HEK293 (cell line): ENCODE data around the gene MGAT4B.

ENCODE experiments used
- CTCF ChIA-PET: fragments of 350-600 bp; formaldehyde crosslinking; extraction: SDS; loops from one replicate; lab custom pipeline; 2021; ENCODE audit warnings: antibody characterized with exemption; lab: Yijun Ruan, JAX
- POLR2A ChIA-PET: fragments of 300-600 bp; formaldehyde crosslinking; extraction: SDS; loops from one replicate; lab custom pipeline; 2020; ENCODE audit warnings: antibody characterized with exemption, inconsistent platforms; lab: Yijun Ruan, JAX
- H3K27ac ChIP-seq: fragments of 200-500 bp; sonication (Bioruptor generic); 2 replicates; pipeline ENCODE4 v1.5.1; 2014; ENCODE audit warnings: low read depth, low read length, control low read depth, inconsistent platforms; ENCODE audit errors: extremely low read depth
- H3K36me3 ChIP-seq, 2 experiments: fragments of 200-500 bp in 1 of 2; sonication (Bioruptor generic) in 1 of 2; 1 replicate in 1 of 2; 2 replicates in 1 of 2; pipeline ENCODE4 v1.5.1; 2014 to 2017; ENCODE audit warnings: inconsistent platforms in 2 of 2, low read length in 2 of 2; ENCODE audit not compliant: control insufficient read depth in 2 of 2, insufficient read depth in 1 of 2
- H3K4me1 ChIP-seq: fragments of 200-500 bp; sonication (Bioruptor generic); 2 replicates; pipeline ENCODE4 v1.5.1; 2014; ENCODE audit warnings: mild to moderate bottlenecking, low read length, inconsistent platforms; ENCODE audit not compliant: control insufficient read depth, insufficient read depth
- H3K4me3 ChIP-seq: 2 replicates; pipeline ENCODE4 v1.5.1; 2011; ENCODE audit warnings: low read depth, mild to moderate bottlenecking, control low read depth, low read length, moderate library complexity
- H3K9me3 ChIP-seq: fragments of 200-500 bp; sonication (Bioruptor generic); 2 replicates; pipeline ENCODE4 v1.5.1; 2014; ENCODE audit warnings: low read depth, low read length, inconsistent platforms; ENCODE audit not compliant: control insufficient read depth, insufficient read depth
- BCL11B ChIP-seq: fragments of 450-650 bp; formaldehyde crosslinking; IDR thresholded peaks from 2 replicates; pipeline ENCODE4 v1.5.1; 2016; ENCODE audit warnings: low read depth, missing biosample characterization, missing genetic modification characterization
- GLIS2 ChIP-seq: fragments of 450-650 bp; formaldehyde crosslinking; IDR thresholded peaks from 2 replicates; pipeline ENCODE4 v1.5.1; 2016; ENCODE audit warnings: missing biosample characterization, missing genetic modification characterization
- KLF8 ChIP-seq: fragments of 450-650 bp; formaldehyde crosslinking; IDR thresholded peaks from 2 replicates; pipeline ENCODE4 v1.5.1; 2016; ENCODE audit warnings: missing biosample characterization, missing genetic modification characterization
- PRDM1 ChIP-seq: fragments of 450-650 bp; formaldehyde crosslinking; IDR thresholded peaks from 2 replicates; pipeline ENCODE4; 2016; ENCODE audit warnings: missing biosample characterization, missing genetic modification characterization
- SP7 ChIP-seq: fragments of 450-650 bp; formaldehyde crosslinking; IDR thresholded peaks from 2 replicates; pipeline ENCODE4 v1.5.1; 2016; ENCODE audit warnings: missing biosample characterization, missing genetic modification characterization
- ZFHX2 ChIP-seq: fragments of 450-650 bp; formaldehyde crosslinking; conservative IDR thresholded peaks from 2 replicates; pipeline ENCODE4 v1.5.1; 2016; ENCODE audit warnings: missing biosample characterization, missing genetic modification characterization
- ZNF114 ChIP-seq: fragments of 450-650 bp; formaldehyde crosslinking; IDR thresholded peaks from 2 replicates; pipeline ENCODE4 v1.5.0; 2017; ENCODE audit warnings: missing biosample characterization, missing genetic modification characterization
- ZNF175 ChIP-seq: fragments of 450-650 bp; formaldehyde crosslinking; IDR thresholded peaks from 2 replicates; pipeline ENCODE4 v1.5.1; 2016; ENCODE audit warnings: missing biosample characterization, missing genetic modification characterization
- ZNF24 ChIP-seq: fragments of 450-650 bp; formaldehyde crosslinking; IDR thresholded peaks from 2 replicates; pipeline ENCODE4 v1.5.1; 2016; ENCODE audit warnings: missing biosample characterization, missing genetic modification characterization
- ZNF324 ChIP-seq: fragments of 450-650 bp; formaldehyde crosslinking; IDR thresholded peaks from 2 replicates; pipeline ENCODE4 v1.5.1; 2016; ENCODE audit warnings: missing biosample characterization, missing genetic modification characterization
- ZNF335 ChIP-seq: fragments of 450-650 bp; formaldehyde crosslinking; conservative IDR thresholded peaks from 2 replicates; pipeline ENCODE4 v1.5.1; 2016; ENCODE audit warnings: missing biosample characterization, missing genetic modification characterization
- ZNF423 ChIP-seq: fragments of 450-650 bp; formaldehyde crosslinking; IDR thresholded peaks from 2 replicates; pipeline ENCODE4 v1.5.1; 2016; ENCODE audit warnings: missing biosample characterization, missing genetic modification characterization
- ZNF48 ChIP-seq: fragments of 450-650 bp; formaldehyde crosslinking; IDR thresholded peaks from 2 replicates; pipeline ENCODE4 v1.5.1; 2016; ENCODE audit warnings: missing biosample characterization, missing genetic modification characterization
- ZNF529 ChIP-seq: fragments of 450-650 bp; formaldehyde crosslinking; IDR thresholded peaks from 2 replicates; pipeline ENCODE4 v1.5.1; 2017; ENCODE audit warnings: missing genetic modification characterization, missing biosample characterization; ENCODE audit not compliant: insufficient replicate concordance
- ZNF629 ChIP-seq: fragments of 450-650 bp; formaldehyde crosslinking; IDR thresholded peaks from 2 replicates; pipeline ENCODE4 v1.5.1; 2017; ENCODE audit warnings: missing biosample characterization, missing genetic modification characterization
- ZNF701 ChIP-seq: fragments of 450-650 bp; formaldehyde crosslinking; IDR thresholded peaks from 2 replicates; pipeline ENCODE4 v1.5.1; 2016; ENCODE audit warnings: missing biosample characterization, missing genetic modification characterization
- ZNF707 ChIP-seq: fragments of 450-650 bp; formaldehyde crosslinking; IDR thresholded peaks from 2 replicates; pipeline ENCODE4 v1.5.1; 2016; ENCODE audit warnings: missing biosample characterization, missing genetic modification characterization
- ZNF777 ChIP-seq: fragments of 450-650 bp; formaldehyde crosslinking; IDR thresholded peaks from 2 replicates; pipeline ENCODE4 v1.5.1; 2017; ENCODE audit warnings: missing biosample characterization, missing genetic modification characterization, borderline replicate concordance
- ZNF791 ChIP-seq: fragments of 450-650 bp; formaldehyde crosslinking; IDR thresholded peaks from 2 replicates; pipeline ENCODE4 v1.5.1; 2016; ENCODE audit warnings: missing biosample characterization, missing genetic modification characterization
- TF ChIP-seq, protein P1 (sequence below): fragments of 450-650 bp; formaldehyde crosslinking; optimal IDR thresholded peaks from 2 replicates; pipeline ENCODE3; 2016; ENCODE audit warnings: missing biosample characterization, mild to moderate bottlenecking, missing genetic modification characterization
- TF ChIP-seq, protein P2 (sequence below): fragments of 450-650 bp; formaldehyde crosslinking; IDR thresholded peaks from 2 replicates; pipeline ENCODE4 v1.5.1; 2017; ENCODE audit warnings: missing biosample characterization, missing genetic modification characterization
- TF ChIP-seq, protein P3 (sequence below): fragments of 450-650 bp; formaldehyde crosslinking; IDR thresholded peaks from 2 replicates; pipeline ENCODE4 v1.5.1; 2016; ENCODE audit warnings: missing biosample characterization, missing genetic modification characterization
- TF ChIP-seq, protein P4 (sequence below): fragments of 450-650 bp; formaldehyde crosslinking; IDR thresholded peaks from 2 replicates; pipeline ENCODE4 v1.5.1; 2016; ENCODE audit warnings: missing biosample characterization, missing genetic modification characterization, borderline replicate concordance
- TF ChIP-seq, protein P5 (sequence below): fragments of 450-650 bp; formaldehyde crosslinking; IDR thresholded peaks from 2 replicates; pipeline ENCODE4 v1.5.1; 2016; ENCODE audit warnings: missing biosample characterization, missing genetic modification characterization

Gene MGAT4B

DNA sequence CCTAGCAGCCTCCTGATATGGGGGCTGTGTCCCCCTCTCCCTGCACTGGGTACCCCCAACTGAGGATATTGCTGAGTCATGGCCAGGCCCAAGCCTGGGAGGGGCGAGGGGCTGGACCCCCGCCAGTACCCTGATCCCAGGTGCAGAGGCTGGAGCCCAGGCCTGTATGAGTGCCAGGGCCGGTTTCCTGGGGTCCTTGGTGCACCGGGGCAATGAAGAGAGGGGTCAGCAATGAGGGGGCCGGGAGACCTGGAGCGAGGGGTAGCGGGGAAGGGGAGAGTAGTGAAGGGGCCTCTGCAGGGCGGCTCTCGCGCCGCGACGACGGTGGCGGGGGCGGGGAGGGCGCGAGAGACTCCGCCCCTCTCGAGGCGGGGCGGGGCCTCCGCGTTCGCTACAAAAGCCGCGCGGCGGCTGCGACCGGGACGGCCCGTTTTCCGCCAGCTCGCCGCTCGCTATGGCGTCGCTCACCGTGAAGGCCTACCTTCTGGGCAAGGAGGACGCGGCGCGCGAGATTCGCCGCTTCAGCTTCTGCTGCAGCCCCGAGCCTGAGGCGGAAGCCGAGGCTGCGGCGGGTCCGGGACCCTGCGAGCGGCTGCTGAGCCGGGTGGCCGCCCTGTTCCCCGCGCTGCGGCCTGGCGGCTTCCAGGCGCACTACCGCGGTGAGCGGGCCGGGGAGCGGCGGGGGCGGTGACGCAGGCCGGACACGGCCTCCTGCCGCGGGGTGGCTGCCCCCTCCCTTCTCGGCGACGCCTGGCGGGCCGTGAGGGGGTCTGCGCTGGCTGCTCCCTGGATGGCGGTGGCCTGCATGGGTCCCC, 14.0 kb upstream of the MGAT4B start, which contains the start of gene SQSTM1:
TSS of gene SQSTM1 (plus strand) at position 423 of the 815 bp plus-strand sequence. CDS start at position 455, 32 bp downstream.
- H3K4me1 ChIP-seq, result peaks cover 19% of the 10 kb centered on the region
- H3K27ac ChIP-seq, result peak within 1 kb of the TSS; percentile 92
- POLR2A ChIA-PET, result interaction anchor here (0.6 to 1.7 kb wide), 14 partner anchors 10 to 194 kb away, joined by 3 to 28 read pairs (median 4); partner anchors contain the start of genes LTC4S, MAML1, MGAT4B and MRNIP
- CTCF ChIA-PET, result no interaction called here
- no peaks in the 10 kb centered on the region for H3K9me3 ChIP-seq
- peaks cover 5 to 41% of the 10 kb centered on the region in 2 experiments; a peak in 2 of 3 replicates for H3K36me3 ChIP-seq
- H3K4me3 ChIP-seq, result peak within 1 kb of the TSS; percentile 83
- no peak for TF ChIP-seq ZNF791 (tag by site-specific recombination)
- peak; percentile 98 for TF ChIP-seq KLF8 (tag by site-specific recombination)
- no peak for TF ChIP-seq ZNF175 (tag by site-specific recombination)
- no peak for TF ChIP-seq ZNF701 (tag by site-specific recombination)
- no peak; the same call in 1 of the 2 replicates for TF ChIP-seq ZNF324 (tag by site-specific recombination)
- peak; percentile 95 for TF ChIP-seq GLIS2 (tag by site-specific recombination)
- TF ChIP-seq ZNF24, result peak; percentile 81; the same call in 1 of the 2 replicates
- no peak for TF ChIP-seq PRDM1 (tag by site-specific recombination)
- peak; percentile 78 for TF ChIP-seq ZNF629 (tag by site-specific recombination)
- no peak for TF ChIP-seq ZNF707 (tag by site-specific recombination)
- peak; percentile 84 for TF ChIP-seq BCL11B (tag by site-specific recombination)
- peak; percentile 57 for TF ChIP-seq ZNF335 (tag by site-specific recombination)
- peak; percentile 82 for TF ChIP-seq SP7 (tag by site-specific recombination)
- TF ChIP-seq, protein P1, sequence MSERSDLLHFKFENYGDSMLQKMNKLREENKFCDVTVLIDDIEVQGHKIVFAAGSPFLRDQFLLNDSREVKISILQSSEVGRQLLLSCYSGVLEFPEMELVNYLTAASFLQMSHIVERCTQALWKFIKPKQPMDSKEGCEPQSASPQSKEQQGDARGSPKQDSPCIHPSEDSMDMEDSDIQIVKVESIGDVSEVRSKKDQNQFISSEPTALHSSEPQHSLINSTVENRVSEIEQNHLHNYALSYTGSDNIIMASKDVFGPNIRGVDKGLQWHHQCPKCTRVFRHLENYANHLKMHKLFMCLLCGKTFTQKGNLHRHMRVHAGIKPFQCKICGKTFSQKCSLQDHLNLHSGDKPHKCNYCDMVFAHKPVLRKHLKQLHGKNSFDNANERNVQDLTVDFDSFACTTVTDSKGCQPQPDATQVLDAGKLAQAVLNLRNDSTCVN (tag by site-specific recombination), result peak; percentile 70
- no peak for TF ChIP-seq ZNF529 (tag by site-specific recombination)
- peak; percentile 29; the same call in 1 of the 2 replicates for TF ChIP-seq ZNF777 (tag by site-specific recombination)
- TF ChIP-seq, protein P2, sequence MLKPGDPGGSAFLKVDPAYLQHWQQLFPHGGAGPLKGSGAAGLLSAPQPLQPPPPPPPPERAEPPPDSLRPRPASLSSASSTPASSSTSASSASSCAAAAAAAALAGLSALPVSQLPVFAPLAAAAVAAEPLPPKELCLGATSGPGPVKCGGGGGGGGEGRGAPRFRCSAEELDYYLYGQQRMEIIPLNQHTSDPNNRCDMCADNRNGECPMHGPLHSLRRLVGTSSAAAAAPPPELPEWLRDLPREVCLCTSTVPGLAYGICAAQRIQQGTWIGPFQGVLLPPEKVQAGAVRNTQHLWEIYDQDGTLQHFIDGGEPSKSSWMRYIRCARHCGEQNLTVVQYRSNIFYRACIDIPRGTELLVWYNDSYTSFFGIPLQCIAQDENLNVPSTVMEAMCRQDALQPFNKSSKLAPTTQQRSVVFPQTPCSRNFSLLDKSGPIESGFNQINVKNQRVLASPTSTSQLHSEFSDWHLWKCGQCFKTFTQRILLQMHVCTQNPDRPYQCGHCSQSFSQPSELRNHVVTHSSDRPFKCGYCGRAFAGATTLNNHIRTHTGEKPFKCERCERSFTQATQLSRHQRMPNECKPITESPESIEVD, result no peak
- TF ChIP-seq, protein P3, sequence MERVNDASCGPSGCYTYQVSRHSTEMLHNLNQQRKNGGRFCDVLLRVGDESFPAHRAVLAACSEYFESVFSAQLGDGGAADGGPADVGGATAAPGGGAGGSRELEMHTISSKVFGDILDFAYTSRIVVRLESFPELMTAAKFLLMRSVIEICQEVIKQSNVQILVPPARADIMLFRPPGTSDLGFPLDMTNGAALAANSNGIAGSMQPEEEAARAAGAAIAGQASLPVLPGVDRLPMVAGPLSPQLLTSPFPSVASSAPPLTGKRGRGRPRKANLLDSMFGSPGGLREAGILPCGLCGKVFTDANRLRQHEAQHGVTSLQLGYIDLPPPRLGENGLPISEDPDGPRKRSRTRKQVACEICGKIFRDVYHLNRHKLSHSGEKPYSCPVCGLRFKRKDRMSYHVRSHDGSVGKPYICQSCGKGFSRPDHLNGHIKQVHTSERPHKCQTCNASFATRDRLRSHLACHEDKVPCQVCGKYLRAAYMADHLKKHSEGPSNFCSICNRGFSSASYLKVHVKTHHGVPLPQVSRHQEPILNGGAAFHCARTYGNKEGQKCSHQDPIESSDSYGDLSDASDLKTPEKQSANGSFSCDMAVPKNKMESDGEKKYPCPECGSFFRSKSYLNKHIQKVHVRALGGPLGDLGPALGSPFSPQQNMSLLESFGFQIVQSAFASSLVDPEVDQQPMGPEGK (tag by site-specific recombination), result peak; percentile 99
- TF ChIP-seq, protein P4, sequence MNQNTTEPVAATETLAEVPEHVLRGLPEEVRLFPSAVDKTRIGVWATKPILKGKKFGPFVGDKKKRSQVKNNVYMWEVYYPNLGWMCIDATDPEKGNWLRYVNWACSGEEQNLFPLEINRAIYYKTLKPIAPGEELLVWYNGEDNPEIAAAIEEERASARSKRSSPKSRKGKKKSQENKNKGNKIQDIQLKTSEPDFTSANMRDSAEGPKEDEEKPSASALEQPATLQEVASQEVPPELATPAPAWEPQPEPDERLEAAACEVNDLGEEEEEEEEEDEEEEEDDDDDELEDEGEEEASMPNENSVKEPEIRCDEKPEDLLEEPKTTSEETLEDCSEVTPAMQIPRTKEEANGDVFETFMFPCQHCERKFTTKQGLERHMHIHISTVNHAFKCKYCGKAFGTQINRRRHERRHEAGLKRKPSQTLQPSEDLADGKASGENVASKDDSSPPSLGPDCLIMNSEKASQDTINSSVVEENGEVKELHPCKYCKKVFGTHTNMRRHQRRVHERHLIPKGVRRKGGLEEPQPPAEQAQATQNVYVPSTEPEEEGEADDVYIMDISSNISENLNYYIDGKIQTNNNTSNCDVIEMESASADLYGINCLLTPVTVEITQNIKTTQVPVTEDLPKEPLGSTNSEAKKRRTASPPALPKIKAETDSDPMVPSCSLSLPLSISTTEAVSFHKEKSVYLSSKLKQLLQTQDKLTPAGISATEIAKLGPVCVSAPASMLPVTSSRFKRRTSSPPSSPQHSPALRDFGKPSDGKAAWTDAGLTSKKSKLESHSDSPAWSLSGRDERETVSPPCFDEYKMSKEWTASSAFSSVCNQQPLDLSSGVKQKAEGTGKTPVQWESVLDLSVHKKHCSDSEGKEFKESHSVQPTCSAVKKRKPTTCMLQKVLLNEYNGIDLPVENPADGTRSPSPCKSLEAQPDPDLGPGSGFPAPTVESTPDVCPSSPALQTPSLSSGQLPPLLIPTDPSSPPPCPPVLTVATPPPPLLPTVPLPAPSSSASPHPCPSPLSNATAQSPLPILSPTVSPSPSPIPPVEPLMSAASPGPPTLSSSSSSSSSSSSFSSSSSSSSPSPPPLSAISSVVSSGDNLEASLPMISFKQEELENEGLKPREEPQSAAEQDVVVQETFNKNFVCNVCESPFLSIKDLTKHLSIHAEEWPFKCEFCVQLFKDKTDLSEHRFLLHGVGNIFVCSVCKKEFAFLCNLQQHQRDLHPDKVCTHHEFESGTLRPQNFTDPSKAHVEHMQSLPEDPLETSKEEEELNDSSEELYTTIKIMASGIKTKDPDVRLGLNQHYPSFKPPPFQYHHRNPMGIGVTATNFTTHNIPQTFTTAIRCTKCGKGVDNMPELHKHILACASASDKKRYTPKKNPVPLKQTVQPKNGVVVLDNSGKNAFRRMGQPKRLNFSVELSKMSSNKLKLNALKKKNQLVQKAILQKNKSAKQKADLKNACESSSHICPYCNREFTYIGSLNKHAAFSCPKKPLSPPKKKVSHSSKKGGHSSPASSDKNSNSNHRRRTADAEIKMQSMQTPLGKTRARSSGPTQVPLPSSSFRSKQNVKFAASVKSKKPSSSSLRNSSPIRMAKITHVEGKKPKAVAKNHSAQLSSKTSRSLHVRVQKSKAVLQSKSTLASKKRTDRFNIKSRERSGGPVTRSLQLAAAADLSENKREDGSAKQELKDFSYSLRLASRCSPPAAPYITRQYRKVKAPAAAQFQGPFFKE (tag by site-specific recombination), result no peak
- TF ChIP-seq, protein P5, sequence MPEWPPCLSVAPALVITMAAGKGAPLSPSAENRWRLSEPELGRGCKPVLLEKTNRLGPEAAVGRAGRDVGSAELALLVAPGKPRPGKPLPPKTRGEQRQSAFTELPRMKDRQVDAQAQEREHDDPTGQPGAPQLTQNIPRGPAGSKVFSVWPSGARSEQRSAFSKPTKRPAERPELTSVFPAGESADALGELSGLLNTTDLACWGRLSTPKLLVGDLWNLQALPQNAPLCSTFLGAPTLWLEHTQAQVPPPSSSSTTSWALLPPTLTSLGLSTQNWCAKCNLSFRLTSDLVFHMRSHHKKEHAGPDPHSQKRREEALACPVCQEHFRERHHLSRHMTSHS (tag by site-specific recombination), result no peak
- peak; percentile 67 for TF ChIP-seq ZFHX2 (tag by site-specific recombination)
- TF ChIP-seq ZNF423, result 0 out of 2 replicates have a peak, but pooled peaks have one; percentile 10
- TF ChIP-seq ZNF48 (tag by site-specific recombination), result no peak
- TF ChIP-seq ZNF114 (tag by site-specific recombination), result no peak
